Spleen (tissue), 7 donors: ENCODE data around the gene FCRL6.

ENCODE experiments used
- POLR2A ChIP-seq, 3 donors: fragments of 450-650 bp; IDR thresholded peaks; one replicate each; pipeline ENCODE4 v1.5.1; 2017; ENCODE audit warnings: antibody characterized with exemption in 3 of 3, mild to moderate bottlenecking in 1 of 3
- TF ChIP-seq, protein P1 (sequence below), 11 experiments: fragments of 200-600 bp in 7 of 11; fragments of 450-650 bp in 4 of 11; sonication (generic) in 4 of 11; IDR thresholded peaks in 8 of 11; conservative IDR thresholded peaks in 3 of 11; 1 replicate in 7 of 11; 2 replicates in 4 of 11; pipeline versions ENCODE4 v1.4.0 to v1.8.0; 2016 to 2021; ENCODE audit warnings: antibody characterized with exemption in 11 of 11, inconsistent platforms in 4 of 11, mild to moderate bottlenecking in 1 of 11
- donor health status: DM: no; HTN: no; CAD: no; lungs with moderate emphysema.
- donor health status: DM: no; HTN: no; CAD: no.
- donor health status: DM: no; HTN: no; CAD: no.

- TF ChIP-seq POLR2A (IDR thresholded peaks at IDR 0.05) = no peak
- TF ChIP-seq, protein P1, sequence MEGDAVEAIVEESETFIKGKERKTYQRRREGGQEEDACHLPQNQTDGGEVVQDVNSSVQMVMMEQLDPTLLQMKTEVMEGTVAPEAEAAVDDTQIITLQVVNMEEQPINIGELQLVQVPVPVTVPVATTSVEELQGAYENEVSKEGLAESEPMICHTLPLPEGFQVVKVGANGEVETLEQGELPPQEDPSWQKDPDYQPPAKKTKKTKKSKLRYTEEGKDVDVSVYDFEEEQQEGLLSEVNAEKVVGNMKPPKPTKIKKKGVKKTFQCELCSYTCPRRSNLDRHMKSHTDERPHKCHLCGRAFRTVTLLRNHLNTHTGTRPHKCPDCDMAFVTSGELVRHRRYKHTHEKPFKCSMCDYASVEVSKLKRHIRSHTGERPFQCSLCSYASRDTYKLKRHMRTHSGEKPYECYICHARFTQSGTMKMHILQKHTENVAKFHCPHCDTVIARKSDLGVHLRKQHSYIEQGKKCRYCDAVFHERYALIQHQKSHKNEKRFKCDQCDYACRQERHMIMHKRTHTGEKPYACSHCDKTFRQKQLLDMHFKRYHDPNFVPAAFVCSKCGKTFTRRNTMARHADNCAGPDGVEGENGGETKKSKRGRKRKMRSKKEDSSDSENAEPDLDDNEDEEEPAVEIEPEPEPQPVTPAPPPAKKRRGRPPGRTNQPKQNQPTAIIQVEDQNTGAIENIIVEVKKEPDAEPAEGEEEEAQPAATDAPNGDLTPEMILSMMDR (IDR thresholded peaks at IDR 0.05 in 8 of 11, conservative IDR thresholded peaks at IDR 0.05 in 3 of 11) = no peak
These were observed 10.7 kb upstream of the FCRL6 start for GRCh38 chr1:159791461-159791860.
